Coronary artery (tissue), 2 donors: ENCODE results near the gene TUBGCP6.
A peak's percentile ranks its signal among the peaks of the same experiment; 100 is the strongest.
"Not testable (repeated sequence)": the region's sequence is repeated elsewhere in the genome, so short reads cannot be mapped to it uniquely, and the experiment has no call there.

Experiments
- DNase-seq: peaks from one replicate; pipeline ENCODE4 v3.0.0-alpha.2; 2017; ENCODE audit warnings: low spot score
- H3K27ac ChIP-seq, 2 donors: fragments of 200-600 bp; sonication (generic); one replicate each; pipeline ENCODE4 v1.5.1; 2016 to 2019
- H3K4me3 ChIP-seq: fragments of 200-600 bp; sonication (generic); 2 replicates; pipeline ENCODE4 v1.5.1; 2016; ENCODE audit warnings: mild to moderate bottlenecking, moderate library complexity
- CTCF ChIP-seq: fragments of 200-600 bp; sonication (generic); IDR thresholded peaks from one replicate; pipeline ENCODE4 v1.5.1; 2019; ENCODE audit warnings: antibody characterized with exemption

The TUBGCP6 gene

GRCh38 chr22:50205781-50206569 is 38.8 kb downstream of the TUBGCP6 start:
- DNase-seq, result no peak
- no peak overlapping the region for H3K4me3 ChIP-seq
- H3K27ac ChIP-seq, result no peak overlapping the region
- TF ChIP-seq CTCF, result no peak

GRCh38 chr22:50204998-50205397 is 39.8 kb downstream of the TUBGCP6 start:
- not testable (repeated sequence) for DNase-seq, H3K4me3 ChIP-seq, H3K27ac ChIP-seq

- no peak for DNase-seq
- H3K27ac ChIP-seq, result no peak overlapping the region
- no peak overlapping the region for H3K4me3 ChIP-seq
Observed at GRCh38 chr22:50204571-50204970, 40.3 kb downstream of the TUBGCP6 start.

DNA sequence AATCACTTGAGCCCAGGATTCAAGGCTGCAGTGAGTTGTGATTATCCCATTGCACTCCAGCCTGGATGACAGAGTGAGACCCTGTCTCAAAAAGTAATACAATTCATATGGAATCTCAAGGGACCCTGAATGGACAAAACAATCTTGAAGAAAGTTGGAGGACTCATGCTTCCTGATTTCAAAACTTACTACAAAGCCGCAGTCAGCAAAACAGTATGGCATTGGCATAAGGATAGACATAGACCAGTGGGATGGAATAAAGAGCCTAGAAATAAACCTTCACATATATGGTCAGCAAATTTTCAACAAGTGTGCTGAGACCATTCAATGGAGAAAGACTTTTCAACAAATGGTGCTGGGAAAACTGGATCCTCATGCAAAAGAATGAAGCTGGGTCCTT is 41.5 kb downstream of the TUBGCP6 start:
- DNase-seq, result no peak

More at GRCh38 chr22:50204571-50204970, 40.3 kb downstream of the TUBGCP6 start:
- TF ChIP-seq CTCF, result no peak

GRCh38 chr22:50202130-50202666 is 42.6 kb downstream of the TUBGCP6 start:
- TF ChIP-seq CTCF, result no peak
- H3K27ac ChIP-seq, result no peak overlapping the region

More for the DNA sequence above, 41.5 kb downstream of the TUBGCP6 start:
- Histone ChIP-seq H3K27ac (no peak overlapping the region), H3K4me3 (no peak overlapping the region)
- no peak for TF ChIP-seq CTCF

GRCh38 chr22:50201191-50202129 is 43.4 kb downstream of the TUBGCP6 start:
- peak overlapping the region; percentile 83 for H3K4me3 ChIP-seq
- TF ChIP-seq CTCF, result no peak
- H3K27ac ChIP-seq, result peak overlapping the region; percentile 79 to 92
- no peak for DNase-seq

More at GRCh38 chr22:50202130-50202666, 42.6 kb downstream of the TUBGCP6 start:
- DNase-seq, result no peak
- peak overlapping the region; percentile 83 for H3K4me3 ChIP-seq

GRCh38 chr22:50200461-50201190 is 44.2 kb downstream of the TUBGCP6 start, which contains the start of gene SELENOO:
TSS of gene SELENOO (plus strand) at chr22:50201011. CDS start at chr22:50201037, 26 bp downstream.
- H3K4me3 ChIP-seq, result peak within 1 kb of the TSS; percentile 83
- DNase-seq, result peak; percentile 96
- TF ChIP-seq CTCF, result no peak
- H3K27ac ChIP-seq, result peak within 1 kb of the TSS; percentile 79 to 92
